ENCODE results near the gene DLGAP1. TPM values are rescaled to one million over a fixed set of nuclear protein-coding genes. Genes with fewer than 3 reads are reported as not detected.

DLGAP1 gene
- total RNA-seq, 6 experiments from 2014 or later: 0.19 to 1.3 (median 0.62) TPM

GRCh38 chr18:3720818-3721545, 734.1 kb downstream of the DLGAP1 start:
- H3K27ac Mint-ChIP-seq: no peak overlapping the region
- no peak overlapping the region for H3K4me3 Mint-ChIP-seq
- DNase-seq: no peak
- peaks cover 19% of the 10 kb centered on the region; the same call in 1 of the 2 replicates for H3K27me3 Mint-ChIP-seq (ENCODE audit: insufficient read depth)
- no peaks in the 10 kb centered on the region for H3K36me3 Mint-ChIP-seq (ENCODE audit: low read depth)
- H3K4me1 Mint-ChIP-seq (ENCODE audit: low read depth): peaks cover 7% of the 10 kb centered on the region
- no peak for TF ChIP-seq CTCF (IDR thresholded peaks at IDR 0.05)
- H3K9me3 Mint-ChIP-seq: no peaks in the 10 kb centered on the region

GRCh38 chr18:3720159-3720558, 734.9 kb downstream of the DLGAP1 start:
- TF ChIP-seq CTCF (IDR thresholded peaks at IDR 0.05): peak; percentile 44

GRCh38 chr18:3717376-3718025, 737.6 kb downstream of the DLGAP1 start:
- H3K27me3 Mint-ChIP-seq (ENCODE audit: insufficient read depth): peaks cover 17% of the 10 kb centered on the region; the same call in 1 of the 2 replicates

More at GRCh38 chr18:3720159-3720558, 734.9 kb downstream of the DLGAP1 start:
- H3K27ac Mint-ChIP-seq: no peak overlapping the region
- peaks cover 19% of the 10 kb centered on the region; the same call in 1 of the 2 replicates for H3K27me3 Mint-ChIP-seq (ENCODE audit: insufficient read depth)
- H3K9me3 Mint-ChIP-seq: no peaks in the 10 kb centered on the region
- no peak overlapping the region for H3K4me3 Mint-ChIP-seq
- H3K36me3 Mint-ChIP-seq (ENCODE audit: low read depth): no peaks in the 10 kb centered on the region
- no peak for DNase-seq
- H3K4me1 Mint-ChIP-seq (ENCODE audit: low read depth): peaks cover 7% of the 10 kb centered on the region

GRCh38 chr18:3716116-3716660, 738.9 kb downstream of the DLGAP1 start:
- no peak overlapping the region for H3K4me3 Mint-ChIP-seq
- no peak overlapping the region for H3K27ac Mint-ChIP-seq
- no peak for TF ChIP-seq CTCF (IDR thresholded peaks at IDR 0.05)
- H3K4me1 Mint-ChIP-seq (ENCODE audit: low read depth): peaks cover under 1% of the 10 kb centered on the region; the same call in 1 of the 2 replicates
- H3K27me3 Mint-ChIP-seq (ENCODE audit: insufficient read depth): peaks cover 18% of the 10 kb centered on the region; the same call in 1 of the 2 replicates
- DNase-seq: no peak
- no peaks in the 10 kb centered on the region for H3K9me3 Mint-ChIP-seq
- no peaks in the 10 kb centered on the region for H3K36me3 Mint-ChIP-seq (ENCODE audit: low read depth)

More at GRCh38 chr18:3717376-3718025, 737.6 kb downstream of the DLGAP1 start:
- no peak for DNase-seq
- no peak overlapping the region for H3K4me3 Mint-ChIP-seq
- no peaks in the 10 kb centered on the region for H3K4me1 Mint-ChIP-seq (ENCODE audit: low read depth)
- H3K27ac Mint-ChIP-seq: no peak overlapping the region
- no peak for TF ChIP-seq CTCF (IDR thresholded peaks at IDR 0.05)
- H3K9me3 Mint-ChIP-seq: no peaks in the 10 kb centered on the region
- no peaks in the 10 kb centered on the region for H3K36me3 Mint-ChIP-seq (ENCODE audit: low read depth)

- H3K27ac Mint-ChIP-seq: no peak overlapping the region
- DNase-seq: no peak
- H3K36me3 Mint-ChIP-seq (ENCODE audit: low read depth): no peaks in the 10 kb centered on the region
- TF ChIP-seq CTCF (IDR thresholded peaks at IDR 0.05): no peak
- no peaks in the 10 kb centered on the region for H3K9me3 Mint-ChIP-seq
- H3K27me3 Mint-ChIP-seq (ENCODE audit: insufficient read depth): peaks cover 18% of the 10 kb centered on the region; the same call in 1 of the 2 replicates
- H3K4me1 Mint-ChIP-seq (ENCODE audit: low read depth): peaks cover 8% of the 10 kb centered on the region
- no peak overlapping the region for H3K4me3 Mint-ChIP-seq
Measured at GRCh38 chr18:3715231-3716080, 739.7 kb downstream of the DLGAP1 start.

Data from HFFc6 (cell line).